GM23338 (cell line): ENCODE data around the gene TBRG4. TPM values are rescaled to one million over a fixed set of nuclear protein-coding genes. Genes with fewer than 3 reads are reported as not detected.

Experiments used
- ATAC-seq: fragments of 200-7000 bp; cut with Tn5 transposase; 3 replicates; pipeline ENCODE4 v1.9.1; 2020
- DNase-seq: peaks from one replicate; pipeline ENCODE4 v3.0.0-alpha.2; 2015; ENCODE audit warnings: low spot score
- H2AFZ ChIP-seq: fragments of 200-600 bp; sonication (generic); 2 replicates; pipeline ENCODE4 v1.8.0; 2016; ENCODE audit warnings: antibody characterized with exemption, mild to moderate bottlenecking, moderate library complexity
- H3F3A ChIP-seq: fragments of 200-600 bp; sonication (generic); replicated peaks from 2 replicates; pipeline ENCODE4 v1.8.0; 2017; ENCODE audit warnings: antibody characterized with exemption, mixed run types, low read depth
- H3K27ac ChIP-seq: fragments of 200-600 bp; sonication (generic); 2 replicates; pipeline ENCODE4 v1.6.1; 2016; ENCODE audit warnings: low read depth
- H3K27me3 ChIP-seq: fragments of 200-600 bp; sonication (generic); 2 replicates; pipeline ENCODE4 v1.8.0; 2016; ENCODE audit warnings: mild to moderate bottlenecking, mixed run types, moderate library complexity; ENCODE audit not compliant: insufficient read depth
- H3K36me3 ChIP-seq: fragments of 200-600 bp; sonication (generic); 2 replicates; pipeline ENCODE4 v1.8.0; 2016; ENCODE audit warnings: mild to moderate bottlenecking; ENCODE audit not compliant: insufficient read depth
- H3K4me1 ChIP-seq: fragments of 200-600 bp; sonication (generic); 2 replicates; pipeline ENCODE4 v1.8.0; 2016; ENCODE audit warnings: mild to moderate bottlenecking, moderate library complexity; ENCODE audit not compliant: insufficient read depth
- H3K4me2 ChIP-seq: fragments of 200-600 bp; sonication (generic); 2 replicates; pipeline ENCODE4 v1.7.1; 2017; ENCODE audit warnings: mixed run types
- H3K4me3 ChIP-seq: fragments of 200-600 bp; sonication (generic); 2 replicates; pipeline ENCODE4 v1.6.1; 2016; ENCODE audit warnings: mixed run types
- H3K79me2 ChIP-seq: fragments of 200-600 bp; sonication (generic); replicated peaks from 2 replicates; pipeline ENCODE4 v1.8.0; 2017; ENCODE audit warnings: mild to moderate bottlenecking; ENCODE audit not compliant: insufficient read depth
- H3K9me2 ChIP-seq: fragments of 200-600 bp; sonication (generic); 2 replicates; pipeline ENCODE4 v1.8.0; 2017; ENCODE audit not compliant: insufficient read depth
- H4K20me1 ChIP-seq: fragments of 200-600 bp; sonication (generic); replicated peaks from 2 replicates; pipeline ENCODE4 v1.8.0; 2017; ENCODE audit warnings: mild to moderate bottlenecking; ENCODE audit not compliant: insufficient read depth
- H3K27ac Mint-ChIP-seq: 2 replicates; pipeline ENCODE4 v1.8.0; 2020; ENCODE audit warnings: inconsistent platforms, mild to moderate bottlenecking, moderate library complexity, mixed read lengths
- H3K27me3 Mint-ChIP-seq: 3 replicates; pipeline ENCODE4 v1.8.0; 2022; ENCODE audit warnings: low read depth, mild to moderate bottlenecking, moderate library complexity, mixed read lengths, inconsistent platforms; ENCODE audit not compliant: insufficient read depth, poor library complexity
- H3K36me3 Mint-ChIP-seq: 3 replicates; pipeline ENCODE4 v1.8.0; 2021; ENCODE audit warnings: low read depth, mild to moderate bottlenecking, inconsistent platforms, moderate library complexity, mixed read lengths
- H3K4me1 Mint-ChIP-seq: 3 replicates; pipeline ENCODE4 v1.8.0; 2020; ENCODE audit warnings: mild to moderate bottlenecking, inconsistent platforms, mixed read lengths
- H3K4me3 Mint-ChIP-seq: 3 replicates; pipeline ENCODE4 v1.8.0; 2021; ENCODE audit warnings: moderate library complexity, mild to moderate bottlenecking, inconsistent platforms, mixed read lengths
- H3K9me3 Mint-ChIP-seq: 3 replicates; pipeline ENCODE4 v1.8.0; 2020; ENCODE audit warnings: moderate library complexity, mild to moderate bottlenecking, inconsistent platforms, mixed read lengths
- CREB1 ChIP-seq: fragments of 250-450 bp; sonication (Bioruptor Pico); IDR thresholded peaks from 2 replicates; pipeline ENCODE4 v1.5.0; 2020; ENCODE audit warnings: low read depth, mild to moderate bottlenecking, moderate library complexity
- CTCF ChIP-seq, 2 experiments: fragments of 200-600 bp in 1 of 2; sonication (generic) in 1 of 2; conservative IDR thresholded peaks; 2 replicates each; pipeline versions ENCODE4 v1.5.1 to v1.6.1; 2016 to 2017; ENCODE audit warnings: antibody characterized with exemption in 2 of 2, low read depth in 2 of 2, mild to moderate bottlenecking in 2 of 2, moderate library complexity in 1 of 2
- ETS1 ChIP-seq: IDR thresholded peaks from 2 replicates; pipeline ENCODE4 v1.6.1; 2016; ENCODE audit warnings: antibody characterized with exemption
- EZH2 ChIP-seq: fragments of 200-600 bp; sonication (generic); IDR thresholded peaks from one replicate; pipeline ENCODE4 v1.8.0; 2017; ENCODE audit warnings: antibody characterized with exemption, mild to moderate bottlenecking, low read depth; ENCODE audit not compliant: unreplicated experiment
- EZH2phosphoT487 ChIP-seq: fragments of 200-600 bp; sonication (generic); IDR thresholded peaks from one replicate; pipeline ENCODE4 v1.8.1; 2018; ENCODE audit warnings: antibody characterized with exemption; ENCODE audit not compliant: unreplicated experiment
- JUNB ChIP-seq: IDR thresholded peaks from one replicate; pipeline ENCODE4 v1.6.1; 2016; ENCODE audit warnings: antibody characterized with exemption; ENCODE audit not compliant: unreplicated experiment
- POLR2AphosphoS5 ChIP-seq: IDR thresholded peaks from 2 replicates; pipeline ENCODE4 v1.6.1; 2016; ENCODE audit warnings: antibody characterized with exemption, low read depth
- STAT1 ChIP-seq: IDR thresholded peaks from one replicate; pipeline ENCODE4 v1.6.1; 2016; ENCODE audit warnings: antibody characterized with exemption; ENCODE audit not compliant: unreplicated experiment
- ZNF331 ChIP-seq: fragments of 250-450 bp; sonication (Bioruptor Pico); IDR thresholded peaks from 2 replicates; pipeline ENCODE4 v1.5.0; 2020; ENCODE audit warnings: low read depth, mild to moderate bottlenecking, moderate library complexity
- polyA plus RNA-seq: library from polyadenylated mRNA; unstranded; fragments of >200 nt; fragmentation: Nextera tagmentation; extraction: Ambion mirVana; gene quantifications from 2 replicates; pipeline ENCODE4 v1.2.1, GENCODE V29; 2016
- total RNA-seq: library from RNA; depleted of rRNA; stranded (reverse); fragments of >200 nt; shearing (Covaris generic); gene quantifications from 2 replicates; pipeline ENCODE4 v1.2.3, GENCODE V29; 2014

Gene TBRG4
- total and polyA plus RNA-seq, 2 experiments from 2014 or later = 72.5 to 162 TPM

GRCh38 chr7:45146531-45147379 lies 35.3 kb upstream of the TBRG4 start:
- Histone ChIP-seq H3K36me3 (no peaks in the 10 kb centered on the region), H3K79me2 (no peaks in the 10 kb centered on the region), H3K4me1 (no peaks in the 10 kb centered on the region), H3K4me2 (no peak overlapping the region), H3F3A (no peaks in the 10 kb centered on the region), H3K4me3 (no peak overlapping the region), H3K27ac (no peak overlapping the region), H4K20me1 (no peaks in the 10 kb centered on the region), H3K27me3 (no peaks in the 10 kb centered on the region), H3K9me2 (no peaks in the 10 kb centered on the region), H2AFZ (no peak overlapping the region)
- Mint-ChIP-seq H3K4me1 (peaks cover 7% of the 10 kb centered on the region), H3K27me3 (peaks cover 2% of the 10 kb centered on the region), H3K9me3 (no peaks in the 10 kb centered on the region), H3K4me3 (no peak overlapping the region), H3K27ac (no peak overlapping the region), H3K36me3 (no peaks in the 10 kb centered on the region)
- ATAC-seq (peak; percentile 21; the same call in 1 of the 3 replicates), DNase-seq (no peak)
- TF ChIP-seq EZH2phosphoT487 = no peak
- TF ChIP-seq CTCF (conservative IDR thresholded peaks at IDR 0.05; ENCODE audit: low read depth in 2 of 2) = peak; percentile 26 to 59; a peak in 3 of 4 replicates

- H3F3A ChIP-seq = no peaks in the 10 kb centered on the region
- no peaks in the 10 kb centered on the region for H3K36me3 Mint-ChIP-seq
- no peak overlapping the region for H3K27ac Mint-ChIP-seq
- H3K4me1 Mint-ChIP-seq = peaks cover 7% of the 10 kb centered on the region
- no peaks in the 10 kb centered on the region for H3K9me2 ChIP-seq
- H3K27me3 Mint-ChIP-seq = peaks cover 2% of the 10 kb centered on the region
- no peak overlapping the region for H3K4me3 Mint-ChIP-seq
- no peak overlapping the region for H3K4me2 ChIP-seq
- H3K4me3 ChIP-seq = no peak overlapping the region
- no peaks in the 10 kb centered on the region for H3K27me3 ChIP-seq
- H2AFZ ChIP-seq = no peak overlapping the region
- no peaks in the 10 kb centered on the region for H3K9me3 Mint-ChIP-seq
- no peaks in the 10 kb centered on the region for H4K20me1 ChIP-seq
- H3K27ac ChIP-seq = no peak overlapping the region
- ATAC-seq (no peak), DNase-seq (no peak)
- no peaks in the 10 kb centered on the region for H3K36me3 ChIP-seq
- H3K79me2 ChIP-seq = no peaks in the 10 kb centered on the region
- no peaks in the 10 kb centered on the region for H3K4me1 ChIP-seq
- no peak for TF ChIP-seq CREB1 (CRISPR knock-in tag)
- no peak for TF ChIP-seq ETS1
- no peak for TF ChIP-seq EZH2
- TF ChIP-seq CTCF (conservative IDR thresholded peaks at IDR 0.05; ENCODE audit: low read depth in 2 of 2) = no peak
- TF ChIP-seq STAT1 = no peak
- no peak for TF ChIP-seq ZNF331 (CRISPR knock-in tag)
- TF ChIP-seq POLR2AphosphoS5 = no peak
- TF ChIP-seq JUNB = no peak
Measured at GRCh38 chr7:45145881-45146280, 34.4 kb upstream of the TBRG4 start.
